ENCODE measurements around the gene S100A11. TPM values are rescaled to one million over a fixed set of nuclear protein-coding genes. Genes with fewer than 3 reads are reported as not detected.

The S100A11 gene
- total and polyA plus RNA-seq, 4 donors: 69.4 to 3,092 (median 1,654) TPM

DNA sequence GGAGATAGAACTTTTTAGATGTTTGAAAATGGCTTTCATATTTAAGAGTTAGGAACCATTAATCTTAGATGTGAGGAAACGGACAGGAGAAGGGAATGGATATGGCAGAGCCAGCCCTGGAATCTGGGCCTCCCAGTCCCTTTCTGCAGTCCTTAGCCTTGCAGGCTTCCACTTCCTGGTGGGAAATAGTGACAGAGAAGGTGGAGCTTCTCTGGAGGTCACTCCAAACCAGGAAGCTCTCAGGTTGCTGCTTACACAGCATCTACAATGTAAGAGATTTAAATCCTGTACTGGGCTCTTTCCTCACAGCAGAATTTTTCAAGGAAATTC, 2.5 kb downstream of the S100A11 start:
- H3K27ac ChIP-seq (ENCODE audit: low read depth in 1 of 2, low read length in 1 of 2): peak overlapping the region; percentile 79 to 89
- TF ChIP-seq CTCF (IDR thresholded peaks at IDR 0.05; ENCODE audit: control extremely low read depth, extremely low read depth): no peak
- H3K4me3 ChIP-seq: no peak overlapping the region

GRCh38 chr1:152029929-152030211, 6.9 kb downstream of the S100A11 start:
- Histone ChIP-seq H3K4me1 (ENCODE audit: control insufficient read depth in 5 of 5, insufficient read depth in 5 of 5, low read length in 5 of 5) (peaks cover 0 to 4% (median 3%) of the 10 kb centered on the region in 5 donors), H3K27me3 (ENCODE audit: control insufficient read depth in 3 of 3, insufficient read depth in 3 of 3, low read length in 2 of 3) (no peaks in the 10 kb centered on the region), H3K36me3 (ENCODE audit: control insufficient read depth in 4 of 4, insufficient read depth in 4 of 4, low read length in 4 of 4) (peaks cover 14 to 26% (median 20%) of the 10 kb centered on the region in 4 donors), H3K9me3 (ENCODE audit: control insufficient read depth in 4 of 4, insufficient read depth in 3 of 4, low read length in 3 of 4) (no peaks in the 10 kb centered on the region), H3K9ac (ENCODE audit: insufficient read depth in 1 of 2, low read length in 2 of 2) (no peak overlapping the region), H3K4me3 (no peak overlapping the region), H3K27ac (ENCODE audit: low read depth in 1 of 2, low read length in 1 of 2) (no peak overlapping the region)
- WGBS, 2 donors: 90 to 92% methylated on average over 4 of the region's 4 CpGs
- no peak for DNase-seq
- ATAC-seq (ENCODE audit: insufficient read depth, low FRiP score): no peak
- TF ChIP-seq CTCF (IDR thresholded peaks at IDR 0.05; ENCODE audit: control extremely low read depth, extremely low read depth): no peak

More for the DNA sequence above, 2.5 kb downstream of the S100A11 start:
- DNase-seq (no peak), ATAC-seq (ENCODE audit: insufficient read depth, low FRiP score) (peak; percentile 24)
- H3K9ac ChIP-seq (ENCODE audit: insufficient read depth in 1 of 2, low read length in 2 of 2): peak overlapping the region in 1 of 2 donors; percentile 44
- WGBS, 2 donors: 60 to 67% methylated on average over 1 of the region's 1 CpG
- H3K27me3 ChIP-seq (ENCODE audit: control insufficient read depth in 3 of 3, insufficient read depth in 3 of 3, low read length in 2 of 3): no peaks in the 10 kb centered on the region
- H3K9me3 ChIP-seq (ENCODE audit: control insufficient read depth in 4 of 4, insufficient read depth in 3 of 4, low read length in 3 of 4): no peaks in the 10 kb centered on the region
- H3K36me3 ChIP-seq (ENCODE audit: control insufficient read depth in 4 of 4, insufficient read depth in 4 of 4, low read length in 4 of 4): peaks cover 14 to 26% (median 20%) of the 10 kb centered on the region in 4 donors
- peaks cover 0 to 17% (median 9%) of the 10 kb centered on the region in 5 donors for H3K4me1 ChIP-seq (ENCODE audit: control insufficient read depth in 5 of 5, insufficient read depth in 5 of 5, low read length in 5 of 5)

GRCh38 chr1:152029144-152029928, 7.5 kb downstream of the S100A11 start:
- WGBS, 2 donors: 41 to 77% methylated on average over 8 of the region's 8 CpGs
- peaks cover 14 to 26% (median 20%) of the 10 kb centered on the region in 4 donors for H3K36me3 ChIP-seq (ENCODE audit: control insufficient read depth in 4 of 4, insufficient read depth in 4 of 4, low read length in 4 of 4)
- ATAC-seq (ENCODE audit: insufficient read depth, low FRiP score) (no peak), DNase-seq (no peak)
- H3K4me1 ChIP-seq (ENCODE audit: control insufficient read depth in 5 of 5, insufficient read depth in 5 of 5, low read length in 5 of 5): peaks cover 0 to 4% (median 0%) of the 10 kb centered on the region in 5 donors
- no peak overlapping the region for H3K4me3 ChIP-seq
- H3K27ac ChIP-seq (ENCODE audit: low read depth in 1 of 2, low read length in 1 of 2): peak overlapping the region in 1 of 2 donors; percentile 0
- no peaks in the 10 kb centered on the region for H3K27me3 ChIP-seq (ENCODE audit: control insufficient read depth in 3 of 3, insufficient read depth in 3 of 3, low read length in 2 of 3)
- no peak overlapping the region for H3K9ac ChIP-seq (ENCODE audit: insufficient read depth in 1 of 2, low read length in 2 of 2)
- H3K9me3 ChIP-seq (ENCODE audit: control insufficient read depth in 4 of 4, insufficient read depth in 3 of 4, low read length in 3 of 4): no peaks in the 10 kb centered on the region
- TF ChIP-seq CTCF (IDR thresholded peaks at IDR 0.05; ENCODE audit: control extremely low read depth, extremely low read depth): no peak

Measured in lung (tissue), 12 donors.